HepG2 (cell line): ENCODE data around the gene GOLGA3. TPM values are rescaled to one million over a fixed set of nuclear protein-coding genes. Genes with fewer than 3 reads are reported as not detected.
"Not testable (repeated sequence)": the region's sequence is repeated elsewhere in the genome, so short reads cannot be mapped to it uniquely, and the experiment has no call there.

Source experiments
- ATAC-seq: fragments of 200-7000 bp; cut with Tn5 transposase; 3 replicates; pipeline ENCODE4 v1.9.1; 2020; ENCODE audit warnings: mild to moderate bottlenecking, moderate library complexity
- BruUV-seq: library from RNA; stranded (reverse); fragments of 400-500 nt; replicated peaks from 2 replicates; lab custom pipeline; 2021; lab: Mats Ljungman, UMichigan
- CTCF ChIA-PET: fragments of 300-600 bp; formaldehyde crosslinking; extraction: SDS; loops from one replicate; lab custom pipeline; 2021; ENCODE audit warnings: low total read pairs, inconsistent platforms, low intra/inter-chr PET ratio; lab: Yijun Ruan, JAX
- POLR2A ChIA-PET: fragments of 350-600 bp; sonication (Branson Sonifier 250); formaldehyde crosslinking; loops from one replicate; lab custom pipeline; 2020; ENCODE audit warnings: antibody characterized with exemption, inconsistent platforms; lab: Yijun Ruan, JAX
- DNase-seq: peaks from one replicate; pipeline ENCODE4 v3.0.0-alpha.2; 2015; ENCODE audit warnings: low spot score
- FAIRE-seq: peaks from 3 replicates; lab custom pipeline; 2011; peaks lifted over from hg19 to GRCh38; lab: Jason Lieb, UNC
- H2AFZ ChIP-seq: one replicate; pipeline ENCODE4 v1.6.1; 2011; ENCODE audit warnings: low read length, inconsistent platforms
- H3K27ac ChIP-seq: fragments of 300-600 bp; 3 replicates; pipeline ENCODE4 v1.8.0; 2011; ENCODE audit warnings: mixed run types, mild to moderate bottlenecking, mixed read lengths, low read length, inconsistent platforms; ENCODE audit not compliant: insufficient read depth; ENCODE audit errors: extremely low read length
- H3K27me3 ChIP-seq, 2 experiments: fragments of 200-600 bp in 1 of 2; 2 replicates in 1 of 2; 3 replicates in 1 of 2; pipeline versions ENCODE4 v1.6.0 to v1.8.0; 2011; ENCODE audit warnings: low read length in 2 of 2, mild to moderate bottlenecking in 2 of 2, moderate library complexity in 2 of 2, inconsistent platforms in 1 of 2; ENCODE audit not compliant: insufficient read depth in 2 of 2, control insufficient read depth in 1 of 2
- H3K36me3 ChIP-seq, 2 experiments: fragments of 200-600 bp in 1 of 2; replicated peaks in 1 of 2; 2 replicates in 1 of 2; 3 replicates in 1 of 2; pipeline versions ENCODE4 v1.5.1 to v1.8.0; 2011; ENCODE audit warnings: low read length in 2 of 2, inconsistent platforms in 1 of 2; ENCODE audit not compliant: insufficient read depth in 2 of 2, control insufficient read depth in 1 of 2
- H3K4me1 ChIP-seq: 2 replicates; pipeline ENCODE4 v1.5.1; 2012; ENCODE audit warnings: low read length, inconsistent platforms; ENCODE audit not compliant: insufficient read depth
- H3K4me2 ChIP-seq: 2 replicates; pipeline ENCODE4 v1.6.0; 2011; ENCODE audit warnings: low read depth, low read length, inconsistent platforms
- H3K4me3 ChIP-seq, 3 experiments: fragments of 200-600 bp in 1 of 3; sonication (generic), shearing (Covaris generic) in 1 of 3; replicated peaks in 1 of 3; 2 replicates each; pipeline ENCODE4 v1.5.1; 2011 to 2016; ENCODE audit warnings: low read length in 3 of 3, inconsistent platforms in 2 of 3, low read depth in 2 of 3, mild to moderate bottlenecking in 2 of 3, control low read depth in 1 of 3, mixed read lengths in 1 of 3; ENCODE audit not compliant: insufficient read depth in 1 of 3
- H3K79me2 ChIP-seq: one replicate; pipeline ENCODE4 v1.6.1; 2011; ENCODE audit warnings: low read length, inconsistent platforms; ENCODE audit not compliant: insufficient read depth
- H3K9ac ChIP-seq: 2 replicates; pipeline ENCODE4 v1.6.0; 2011; ENCODE audit warnings: mild to moderate bottlenecking, low read depth, low read length, inconsistent platforms; ENCODE audit not compliant: insufficient read depth
- H3K9me3 ChIP-seq: 2 replicates; pipeline ENCODE4 v1.5.1; 2012; ENCODE audit warnings: mild to moderate bottlenecking, low read length
- H4K20me1 ChIP-seq: 2 replicates; pipeline ENCODE4 v1.6.0; 2011; ENCODE audit warnings: inconsistent platforms, mild to moderate bottlenecking, low read length, moderate library complexity; ENCODE audit not compliant: insufficient read depth
- AGO2 ChIP-seq: fragments of 200-400 bp; formaldehyde crosslinking; optimal IDR thresholded peaks from 2 replicates; pipeline ENCODE3; 2017; ENCODE audit warnings: mild to moderate bottlenecking, low read depth, low read length, moderate library complexity
- EEA1 ChIP-seq: sonication (generic); formaldehyde crosslinking; IDR thresholded peaks from 2 replicates; pipeline ENCODE4 v1.5.1; 2020; ENCODE audit warnings: mild to moderate bottlenecking, missing genetic modification reagents, borderline replicate concordance
- HNRNPL ChIP-seq: fragments of 200-400 bp; formaldehyde crosslinking; IDR thresholded peaks from 2 replicates; pipeline ENCODE4 v1.6.1; 2017; ENCODE audit warnings: mild to moderate bottlenecking, low read depth, low read length
- PRPF4 ChIP-seq: fragments of 200-400 bp; formaldehyde crosslinking; IDR thresholded peaks from 2 replicates; pipeline ENCODE4 v1.6.1; 2016; ENCODE audit warnings: low read length, low read depth; ENCODE audit not compliant: poor library complexity, severe bottlenecking
- RBFOX2 ChIP-seq: fragments of 200-400 bp; formaldehyde crosslinking; IDR thresholded peaks from 2 replicates; pipeline ENCODE4 v1.6.1; 2017; ENCODE audit warnings: low read depth, mild to moderate bottlenecking, low read length
- RXRA ChIP-seq: sonication (generic); formaldehyde crosslinking; IDR thresholded peaks from 2 replicates; pipeline ENCODE4 v1.5.1; 2020; ENCODE audit warnings: missing genetic modification reagents
- WGBS: methylation state at CpG from one replicate; pipeline ENCODE4 v1.1.6; 2017; ENCODE audit warnings: low lambda C conversion rate; 5-methylcytosine and 5-hydroxymethylcytosine counted together
- in situ Hi-C: cut with HindIII; loops from 2 replicates; pipeline ENCODE4 v1.10.0; 2017; ENCODE audit warnings: low pct_unique_long_range_greater_than_20kb; ENCODE audit not compliant: extremely low pct_ligation_motif_present
- intact Hi-C: fragments of 100-400 bp; cut with micrococcal nuclease; formaldehyde crosslinking; loops from one replicate; pipeline ENCODE4 v1.10.0; 2022; ENCODE audit not compliant: unreplicated experiment
- polyA plus RNA-seq, 8 experiments: library from polyadenylated mRNA; depleted of rRNA in 3 of 8; stranded (reverse) in 7 of 8; unstranded in 1 of 8; fragments of >200 nt; fragmentation: Illumina TruSeq in 4 of 8; extraction: Trizol in 4 of 8; gene quantifications; 2 replicates each; pipeline versions ENCODE4 v1.2.1 to v1.2.3, GENCODE V29; 2011 to 2016; ENCODE audit warnings: low read depth in 4 of 8, missing spikeins in 1 of 8, mixed read lengths in 1 of 8; ENCODE audit not compliant: insufficient read depth in 1 of 8
- total RNA-seq, 5 experiments: library from RNA; depleted of rRNA; stranded (reverse); fragments of >200 nt; fragmentation: Illumina TruSeq; extraction: Trizol; gene quantifications; 2 replicates each; pipeline ENCODE4 v1.2.3, GENCODE V29; 2016; ENCODE audit warnings: low read depth in 1 of 5
- TF ChIP-seq, protein P1 (sequence below): sonication (generic); formaldehyde crosslinking; IDR thresholded peaks from 2 replicates; pipeline ENCODE4 v1.5.0; 2020; ENCODE audit warnings: mild to moderate bottlenecking, missing genetic modification reagents, moderate library complexity

Gene GOLGA3
- total and polyA plus RNA-seq, 2 of the 13 experiments (the other 11 are each of a cell fraction or from before 2014, with no cell fraction given): 22.0 to 43.0 TPM

DNA sequence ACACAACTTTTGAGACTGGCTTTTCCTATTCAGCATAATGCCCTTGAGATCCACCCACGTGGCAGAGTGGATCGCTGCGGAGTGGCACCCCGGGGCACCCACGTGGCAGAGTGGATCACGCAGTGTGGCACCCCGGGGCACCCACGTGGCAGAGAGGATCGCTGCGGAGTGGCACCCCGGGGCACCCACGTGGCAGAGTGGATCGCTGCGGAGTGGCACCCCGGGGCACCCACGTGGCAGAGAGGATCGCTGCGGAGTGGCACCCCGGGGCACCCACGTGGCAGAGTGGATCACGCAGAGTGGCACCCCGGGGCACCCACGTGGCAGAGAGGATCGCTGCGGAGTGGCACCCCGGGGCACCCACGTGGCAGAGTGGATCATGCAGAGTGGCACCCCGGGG lies 69.8 kb downstream of the GOLGA3 start:
- TF ChIP-seq RBFOX2 (0 out of 2 replicates have a peak, but pooled peaks have one; percentile 16), AGO2 (peak; percentile 27), HNRNPL (0 out of 2 replicates have a peak, but pooled peaks have one; percentile 23)
- ATAC-seq, BruUV-seq, intact Hi-C loops, H3K9me3 ChIP-seq, POLR2A ChIA-PET, H3K27me3 ChIP-seq, H2AFZ ChIP-seq, FAIRE-seq, H3K4me3 ChIP-seq, CTCF ChIA-PET, DNase-seq, in situ Hi-C loops, H3K4me2 ChIP-seq, H3K9ac ChIP-seq, H3K27ac ChIP-seq: not testable (repeated sequence)
- peaks cover 21% of the 10 kb centered on the region for H4K20me1 ChIP-seq
- peaks cover 35% of the 10 kb centered on the region for H3K4me1 ChIP-seq
- H3K79me2 ChIP-seq: peaks cover 39% of the 10 kb centered on the region
- peaks cover 2 to 15% of the 10 kb centered on the region in 2 experiments; a peak in 4 of 5 replicates for H3K36me3 ChIP-seq
- 100% methylated on average over 1 of the region's 28 CpGs for WGBS

DNA sequence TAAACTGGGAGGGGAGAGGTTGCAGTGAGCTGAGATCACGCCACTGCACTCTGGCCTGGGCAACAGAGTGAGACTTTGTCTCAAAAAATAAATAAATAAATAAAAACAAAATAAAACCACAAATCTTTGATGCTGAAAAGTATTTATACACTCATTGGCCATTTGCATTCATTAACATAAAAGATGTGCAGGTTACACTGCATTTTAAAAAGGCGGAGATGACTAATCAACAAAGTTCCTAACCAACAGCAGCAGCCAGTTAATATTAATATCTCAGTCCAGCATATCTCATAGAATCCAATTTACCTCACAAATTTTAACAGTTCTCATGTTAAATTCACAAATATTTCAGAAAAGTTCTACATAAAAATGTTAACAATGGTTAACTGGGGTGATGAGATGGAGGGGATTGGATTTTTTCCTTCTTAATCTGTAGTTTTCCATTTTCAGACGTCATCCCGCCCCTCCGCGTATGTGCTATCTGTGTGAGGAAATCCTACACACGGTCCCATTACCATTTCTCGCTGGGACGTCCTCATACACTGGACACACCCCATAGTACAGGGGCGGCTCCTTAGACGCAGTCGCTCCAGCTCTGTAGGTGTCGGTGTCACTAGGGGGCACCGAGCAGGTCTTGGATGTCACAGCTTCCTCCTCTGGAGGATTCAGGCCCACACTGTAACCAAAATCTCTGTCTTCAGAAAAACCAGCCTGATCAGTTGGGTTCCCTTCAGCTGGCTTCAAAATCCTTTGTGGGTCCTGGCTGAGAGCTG lies 74.3 kb downstream of the GOLGA3 start:
- Histone ChIP-seq H3K4me3 (no peak overlapping the region), H3K79me2 (peaks cover 24% of the 10 kb centered on the region), H2AFZ (no peak overlapping the region), H3K9me3 (no peaks in the 10 kb centered on the region), H3K4me1 (peaks cover 18% of the 10 kb centered on the region), H4K20me1 (0 out of 2 replicates have a peak, but pooled peaks cover 5% of the 10 kb centered on the region), H3K9ac (no peak overlapping the region), H3K27ac (no peak overlapping the region), H3K4me2 (no peak overlapping the region), H3K36me3 (peaks cover 14 to 47% of the 10 kb centered on the region in 2 experiments), H3K27me3 (no peaks in the 10 kb centered on the region)
- TF ChIP-seq RXRA (CRISPR knock-in tag) (no peak), EEA1 (CRISPR knock-in tag) (no peak), PRPF4 (peak; percentile 80)
- TF ChIP-seq, protein P1, sequence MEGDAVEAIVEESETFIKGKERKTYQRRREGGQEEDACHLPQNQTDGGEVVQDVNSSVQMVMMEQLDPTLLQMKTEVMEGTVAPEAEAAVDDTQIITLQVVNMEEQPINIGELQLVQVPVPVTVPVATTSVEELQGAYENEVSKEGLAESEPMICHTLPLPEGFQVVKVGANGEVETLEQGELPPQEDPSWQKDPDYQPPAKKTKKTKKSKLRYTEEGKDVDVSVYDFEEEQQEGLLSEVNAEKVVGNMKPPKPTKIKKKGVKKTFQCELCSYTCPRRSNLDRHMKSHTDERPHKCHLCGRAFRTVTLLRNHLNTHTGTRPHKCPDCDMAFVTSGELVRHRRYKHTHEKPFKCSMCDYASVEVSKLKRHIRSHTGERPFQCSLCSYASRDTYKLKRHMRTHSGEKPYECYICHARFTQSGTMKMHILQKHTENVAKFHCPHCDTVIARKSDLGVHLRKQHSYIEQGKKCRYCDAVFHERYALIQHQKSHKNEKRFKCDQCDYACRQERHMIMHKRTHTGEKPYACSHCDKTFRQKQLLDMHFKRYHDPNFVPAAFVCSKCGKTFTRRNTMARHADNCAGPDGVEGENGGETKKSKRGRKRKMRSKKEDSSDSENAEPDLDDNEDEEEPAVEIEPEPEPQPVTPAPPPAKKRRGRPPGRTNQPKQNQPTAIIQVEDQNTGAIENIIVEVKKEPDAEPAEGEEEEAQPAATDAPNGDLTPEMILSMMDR (CRISPR knock-in tag): peak; percentile 23; the same call in 1 of the 2 replicates
- intact Hi-C loops: no loop called here
- in situ Hi-C loops: no loop called here
- BruUV-seq: TSS peak; percentile 7
- ATAC-seq (peak; percentile 67), FAIRE-seq (no peak), DNase-seq (no peak)
- 93% methylated on average over 14 of the region's 14 CpGs for WGBS
- POLR2A ChIA-PET: no interaction called here
- CTCF ChIA-PET: no interaction called here

DNA sequence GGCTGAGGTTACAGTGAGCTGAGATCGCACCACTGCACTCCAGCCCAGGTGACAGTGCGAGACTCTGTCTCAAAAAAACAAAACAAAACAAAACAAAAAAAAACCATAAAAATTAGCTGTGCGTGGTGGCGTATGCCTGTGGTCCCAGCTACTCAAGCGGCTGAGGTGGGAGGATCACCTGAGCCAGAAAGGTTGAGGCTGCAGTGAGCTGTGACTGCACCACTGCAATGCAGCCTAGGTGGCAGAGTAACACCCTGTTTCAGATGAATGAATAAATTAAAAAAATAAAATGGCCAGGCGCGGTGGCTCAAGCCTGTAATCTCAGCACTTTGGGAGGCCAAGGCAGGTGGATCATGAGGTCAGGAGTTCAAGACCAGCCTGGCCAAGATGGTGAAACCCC lies 75.0 kb downstream of the GOLGA3 start:
- H2AFZ ChIP-seq, FAIRE-seq, H3K27me3 ChIP-seq, intact Hi-C loops, H4K20me1 ChIP-seq, H3K4me2 ChIP-seq, CTCF ChIA-PET, POLR2A ChIA-PET, H3K9ac ChIP-seq, in situ Hi-C loops, BruUV-seq, H3K27ac ChIP-seq, ATAC-seq, H3K4me3 ChIP-seq, H3K9me3 ChIP-seq, DNase-seq: not testable (repeated sequence)
- WGBS: 98% methylated on average over 7 of the region's 7 CpGs
- Histone ChIP-seq H3K36me3 (peaks cover 16 to 51% of the 10 kb centered on the region in 2 experiments), H3K4me1 (peaks cover 18% of the 10 kb centered on the region), H3K79me2 (peaks cover 20% of the 10 kb centered on the region)
